Measurements from ENCODE around the gene CRY1. TPM values are rescaled to one million over a fixed set of nuclear protein-coding genes. Genes with fewer than 3 reads are reported as not detected.
A peak's percentile ranks its signal among the peaks of the same experiment; 100 is the strongest.

Gene CRY1
- total RNA-seq, 2 experiments from 2014 or later: 70.7 to 77.4 TPM

DNA sequence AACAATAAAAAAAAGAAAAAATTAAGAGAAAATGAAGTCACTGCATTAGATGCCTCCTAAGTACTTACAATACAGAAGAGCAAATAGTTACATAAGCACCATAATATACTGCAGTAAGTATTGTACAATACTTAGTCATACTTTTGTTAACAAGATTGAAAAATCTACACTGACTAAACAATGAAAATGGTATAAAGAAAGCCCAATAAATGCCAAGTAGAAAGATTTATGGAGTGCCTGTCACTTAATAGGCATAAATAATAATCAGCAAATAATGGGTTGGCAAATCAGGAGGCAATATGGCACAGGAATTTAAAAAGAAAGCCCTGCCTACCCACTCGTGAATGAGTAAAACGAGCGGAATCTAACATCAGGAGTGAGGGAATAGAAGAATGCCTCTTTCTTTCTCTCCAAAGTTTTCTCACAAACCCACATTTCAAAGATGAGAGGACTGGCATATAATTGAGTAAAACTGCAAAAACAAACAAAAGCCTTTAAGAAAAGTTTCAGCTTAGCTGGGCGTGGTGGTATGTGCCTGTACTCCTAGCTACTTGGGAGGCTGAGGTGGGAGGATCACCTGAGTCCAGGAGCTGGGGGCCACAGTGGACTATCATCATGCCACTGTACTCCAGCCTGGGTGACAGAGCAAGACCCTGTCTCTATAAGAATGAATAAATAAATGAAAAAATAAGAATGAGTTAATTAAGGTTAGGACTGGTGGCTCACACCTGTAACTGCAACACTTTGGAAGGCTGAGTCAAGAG, 36.1 kb downstream of the CRY1 start:
- ATAC-seq (ENCODE audit: poor library complexity) (no peak), DNase-seq (no peak)
- Mint-ChIP-seq H3K27ac (peak overlapping the region; percentile 28), H3K9me3 (peaks cover 9% of the 10 kb centered on the region), H3K4me3 (no peak overlapping the region), H3K36me3 (ENCODE audit: low read depth) (peaks cover 21% of the 10 kb centered on the region), H3K4me1 (ENCODE audit: low read depth) (peaks cover 30% of the 10 kb centered on the region), H3K27me3 (no peaks in the 10 kb centered on the region)
- Histone ChIP-seq H3K27ac (ENCODE audit: low read depth in 1 of 2, low read length in 2 of 2) (no peak overlapping the region), H3K4me1 (ENCODE audit: insufficient read depth, low read length) (no peaks in the 10 kb centered on the region), H3K9me3 (ENCODE audit: control insufficient read depth in 1 of 2, insufficient read depth in 1 of 2, low read length in 2 of 2) (peaks cover 6 to 8% of the 10 kb centered on the region in 2 experiments), H3K4me3 (ENCODE audit: low read length) (no peak overlapping the region), H3K36me3 (ENCODE audit: insufficient read depth, low read length) (no peaks in the 10 kb centered on the region), H3K27me3 (ENCODE audit: control insufficient read depth in 1 of 2, insufficient read depth in 2 of 2, low read length in 2 of 2) (no peaks in the 10 kb centered on the region)
- TF ChIP-seq, protein P1, sequence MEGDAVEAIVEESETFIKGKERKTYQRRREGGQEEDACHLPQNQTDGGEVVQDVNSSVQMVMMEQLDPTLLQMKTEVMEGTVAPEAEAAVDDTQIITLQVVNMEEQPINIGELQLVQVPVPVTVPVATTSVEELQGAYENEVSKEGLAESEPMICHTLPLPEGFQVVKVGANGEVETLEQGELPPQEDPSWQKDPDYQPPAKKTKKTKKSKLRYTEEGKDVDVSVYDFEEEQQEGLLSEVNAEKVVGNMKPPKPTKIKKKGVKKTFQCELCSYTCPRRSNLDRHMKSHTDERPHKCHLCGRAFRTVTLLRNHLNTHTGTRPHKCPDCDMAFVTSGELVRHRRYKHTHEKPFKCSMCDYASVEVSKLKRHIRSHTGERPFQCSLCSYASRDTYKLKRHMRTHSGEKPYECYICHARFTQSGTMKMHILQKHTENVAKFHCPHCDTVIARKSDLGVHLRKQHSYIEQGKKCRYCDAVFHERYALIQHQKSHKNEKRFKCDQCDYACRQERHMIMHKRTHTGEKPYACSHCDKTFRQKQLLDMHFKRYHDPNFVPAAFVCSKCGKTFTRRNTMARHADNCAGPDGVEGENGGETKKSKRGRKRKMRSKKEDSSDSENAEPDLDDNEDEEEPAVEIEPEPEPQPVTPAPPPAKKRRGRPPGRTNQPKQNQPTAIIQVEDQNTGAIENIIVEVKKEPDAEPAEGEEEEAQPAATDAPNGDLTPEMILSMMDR (IDR thresholded peaks at IDR 0.05): no peak
- ChIA-PET CTCF (no interaction called here), POLR2A (no interaction called here)
- intact Hi-C loops (cut with DNase I, micrococcal nuclease): no loop called here

DNA sequence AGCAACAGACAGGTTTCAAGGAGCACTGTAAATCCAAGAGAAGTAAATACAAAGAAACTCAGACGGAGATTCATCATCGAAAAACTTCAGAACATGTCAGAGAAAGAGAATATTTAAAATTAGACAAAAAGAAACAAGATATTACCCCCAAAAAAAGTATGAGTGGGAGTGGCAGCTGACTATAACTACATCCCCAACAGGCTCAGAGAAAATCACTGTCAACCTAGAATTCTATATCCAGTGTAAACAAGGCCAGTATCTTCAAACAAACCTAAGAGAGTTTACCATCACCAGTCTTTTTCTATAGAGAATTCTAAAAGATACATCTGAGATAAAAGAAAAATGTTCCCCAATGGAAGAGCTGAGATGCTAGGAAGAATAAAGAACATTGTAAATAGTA, 39.6 kb downstream of the CRY1 start:
- ChIA-PET POLR2A (no interaction called here), CTCF (no interaction called here)
- Mint-ChIP-seq H3K9me3 (peaks cover 15% of the 10 kb centered on the region), H3K4me3 (no peak overlapping the region), H3K36me3 (ENCODE audit: low read depth) (peaks cover 44% of the 10 kb centered on the region), H3K4me1 (ENCODE audit: low read depth) (peaks cover 36% of the 10 kb centered on the region), H3K27ac (no peak overlapping the region), H3K27me3 (no peaks in the 10 kb centered on the region)
- Histone ChIP-seq H3K4me1 (ENCODE audit: insufficient read depth, low read length) (no peaks in the 10 kb centered on the region), H3K9me3 (ENCODE audit: control insufficient read depth in 1 of 2, insufficient read depth in 1 of 2, low read length in 2 of 2) (peaks cover 8 to 12% of the 10 kb centered on the region in 2 experiments), H3K4me3 (ENCODE audit: low read length) (no peak overlapping the region), H3K36me3 (ENCODE audit: insufficient read depth, low read length) (no peaks in the 10 kb centered on the region), H3K27ac (ENCODE audit: low read depth in 1 of 2, low read length in 2 of 2) (no peak overlapping the region), H3K27me3 (ENCODE audit: control insufficient read depth in 1 of 2, insufficient read depth in 2 of 2, low read length in 2 of 2) (no peaks in the 10 kb centered on the region)
- ATAC-seq (ENCODE audit: poor library complexity): no peak
- TF ChIP-seq, protein P1 (IDR thresholded peaks at IDR 0.05): no peak
- intact Hi-C loops (cut with DNase I, micrococcal nuclease): no loop called here
- no peak for DNase-seq

DNA sequence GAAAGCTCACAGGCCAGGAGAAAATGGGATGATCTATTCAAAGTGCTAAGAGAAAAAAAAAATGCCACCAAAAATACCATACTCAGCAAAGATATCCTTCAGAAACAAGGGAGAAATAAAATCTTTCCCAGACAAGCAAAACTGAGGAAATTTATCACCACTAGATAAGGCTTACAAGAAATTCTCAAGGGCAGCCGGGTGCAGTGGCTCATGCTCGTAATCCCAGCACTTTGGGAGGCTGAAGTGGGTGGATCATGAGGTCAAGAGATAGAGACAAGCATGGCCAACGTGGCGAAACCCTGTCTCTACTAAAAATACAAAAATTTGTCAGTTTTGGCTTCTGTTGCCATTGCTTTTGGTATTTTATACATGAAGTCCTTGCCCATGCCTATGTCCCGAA, 48.2 kb downstream of the CRY1 start:
- POLR2A ChIA-PET: no interaction called here
- Mint-ChIP-seq H3K4me3 (no peak overlapping the region), H3K4me1 (ENCODE audit: low read depth) (peaks cover 18% of the 10 kb centered on the region), H3K9me3 (peaks cover 23% of the 10 kb centered on the region), H3K36me3 (ENCODE audit: low read depth) (peaks cover 76% of the 10 kb centered on the region), H3K27ac (no peak overlapping the region), H3K27me3 (no peaks in the 10 kb centered on the region)
- Histone ChIP-seq H3K36me3 (ENCODE audit: insufficient read depth, low read length) (no peaks in the 10 kb centered on the region), H3K27me3 (ENCODE audit: control insufficient read depth in 1 of 2, insufficient read depth in 2 of 2, low read length in 2 of 2) (no peaks in the 10 kb centered on the region), H3K9me3 (ENCODE audit: control insufficient read depth in 1 of 2, insufficient read depth in 1 of 2, low read length in 2 of 2) (peaks cover 13 to 16% of the 10 kb centered on the region in 2 experiments), H3K4me1 (ENCODE audit: insufficient read depth, low read length) (no peaks in the 10 kb centered on the region), H3K4me3 (ENCODE audit: low read length) (no peak overlapping the region), H3K27ac (ENCODE audit: low read depth in 1 of 2, low read length in 2 of 2) (no peak overlapping the region)
- no peak for DNase-seq
- no peak for ATAC-seq (ENCODE audit: poor library complexity)
- CTCF ChIA-PET: no interaction called here
- TF ChIP-seq, protein P1 (IDR thresholded peaks at IDR 0.05): no peak
- intact Hi-C loops (cut with DNase I, micrococcal nuclease): no loop called here

Data from CD4-positive, alpha-beta T cell (primary cell).